ENCODE results near the gene UBE3D. TPM values are rescaled to one million over a fixed set of nuclear protein-coding genes. Genes with fewer than 3 reads are reported as not detected.

Gene UBE3D
- total RNA-seq, 1 experiment from 2014 or later, result 14.0 TPM

DNA sequence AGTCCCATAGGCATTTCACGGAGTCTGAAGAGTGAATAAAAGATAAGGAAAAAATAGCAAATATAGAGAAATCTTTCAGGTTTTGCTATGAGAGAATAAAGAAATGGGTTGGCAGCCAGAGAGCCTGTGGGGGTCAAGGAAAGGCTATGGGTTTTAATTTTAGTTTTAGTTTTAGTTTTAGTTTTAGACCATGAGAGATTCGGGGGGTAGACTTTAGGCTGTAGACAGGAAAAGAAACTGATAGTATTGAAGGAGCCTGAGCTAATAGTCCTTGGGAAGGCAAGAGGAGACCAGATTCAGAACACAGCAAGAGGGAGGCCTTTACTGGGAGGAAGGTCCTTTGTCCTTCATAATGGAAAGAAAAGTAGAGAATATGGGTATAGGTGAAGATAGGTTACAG, 21.1 kb upstream of the UBE3D start:
- DNase-seq (ENCODE audit: low spot score) (no peak), ATAC-seq (no peak)
- H3K4me3 Mint-ChIP-seq, result no peak overlapping the region
- H3K36me3 Mint-ChIP-seq, result no peaks in the 10 kb centered on the region
- no peaks in the 10 kb centered on the region for H3K27me3 Mint-ChIP-seq (ENCODE audit: low read depth)
- H3K27ac Mint-ChIP-seq, result no peak overlapping the region
- H3K9me3 Mint-ChIP-seq, result no peaks in the 10 kb centered on the region
- peaks cover 7% of the 10 kb centered on the region for H3K4me1 Mint-ChIP-seq
- POLR2A ChIA-PET, result no interaction called here
- TF ChIP-seq TCF7 (CRISPR knock-in tag; IDR thresholded peaks at IDR 0.05; ENCODE audit: low read depth), result no peak
- TF ChIP-seq SP1 (CRISPR knock-in tag; conservative IDR thresholded peaks at IDR 0.05), result no peak
- no peak for TF ChIP-seq JUN (CRISPR knock-in tag; IDR thresholded peaks at IDR 0.05)
- no peak for TF ChIP-seq KAT7 (CRISPR knock-in tag; IDR thresholded peaks at IDR 0.05; ENCODE audit: borderline replicate concordance)
- TF ChIP-seq, protein P1, sequence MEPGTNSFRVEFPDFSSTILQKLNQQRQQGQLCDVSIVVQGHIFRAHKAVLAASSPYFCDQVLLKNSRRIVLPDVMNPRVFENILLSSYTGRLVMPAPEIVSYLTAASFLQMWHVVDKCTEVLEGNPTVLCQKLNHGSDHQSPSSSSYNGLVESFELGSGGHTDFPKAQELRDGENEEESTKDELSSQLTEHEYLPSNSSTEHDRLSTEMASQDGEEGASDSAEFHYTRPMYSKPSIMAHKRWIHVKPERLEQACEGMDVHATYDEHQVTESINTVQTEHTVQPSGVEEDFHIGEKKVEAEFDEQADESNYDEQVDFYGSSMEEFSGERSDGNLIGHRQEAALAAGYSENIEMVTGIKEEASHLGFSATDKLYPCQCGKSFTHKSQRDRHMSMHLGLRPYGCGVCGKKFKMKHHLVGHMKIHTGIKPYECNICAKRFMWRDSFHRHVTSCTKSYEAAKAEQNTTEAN (CRISPR knock-in tag; IDR thresholded peaks at IDR 0.05), result no peak
- TF ChIP-seq ESRRA (CRISPR knock-in tag; IDR thresholded peaks at IDR 0.05; ENCODE audit: borderline replicate concordance), result no peak
- no peak for TF ChIP-seq SMAD4 (CRISPR knock-in tag; IDR thresholded peaks at IDR 0.05)
- no peak for TF ChIP-seq ZNF138 (CRISPR knock-in tag; conservative IDR thresholded peaks at IDR 0.05)
- CTCF ChIA-PET, result interaction anchor here (1.6 kb wide), 1 partner anchor 21 kb away, joined by 3 read pairs; the partner anchor contains the start of gene UBE3D

DNA sequence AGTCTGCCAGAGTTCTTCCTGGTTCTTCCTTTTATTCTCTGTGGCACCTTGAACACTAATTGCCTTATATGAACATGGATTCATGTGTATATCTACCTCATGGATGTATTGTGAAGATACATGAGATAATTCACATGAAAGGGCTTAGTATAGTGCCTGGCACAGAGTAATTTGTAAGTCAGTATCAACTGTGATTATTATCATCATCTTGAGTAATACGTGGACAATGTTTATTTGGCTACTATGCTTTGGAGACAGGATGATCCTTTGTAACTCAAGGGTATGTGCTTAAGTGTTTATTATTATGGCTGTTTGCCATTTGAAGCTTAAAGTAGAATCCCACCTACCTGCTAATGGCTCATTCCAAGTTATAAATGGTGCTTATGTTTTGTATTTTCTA, 17.8 kb upstream of the UBE3D start:
- TF ChIP-seq, protein P2, sequence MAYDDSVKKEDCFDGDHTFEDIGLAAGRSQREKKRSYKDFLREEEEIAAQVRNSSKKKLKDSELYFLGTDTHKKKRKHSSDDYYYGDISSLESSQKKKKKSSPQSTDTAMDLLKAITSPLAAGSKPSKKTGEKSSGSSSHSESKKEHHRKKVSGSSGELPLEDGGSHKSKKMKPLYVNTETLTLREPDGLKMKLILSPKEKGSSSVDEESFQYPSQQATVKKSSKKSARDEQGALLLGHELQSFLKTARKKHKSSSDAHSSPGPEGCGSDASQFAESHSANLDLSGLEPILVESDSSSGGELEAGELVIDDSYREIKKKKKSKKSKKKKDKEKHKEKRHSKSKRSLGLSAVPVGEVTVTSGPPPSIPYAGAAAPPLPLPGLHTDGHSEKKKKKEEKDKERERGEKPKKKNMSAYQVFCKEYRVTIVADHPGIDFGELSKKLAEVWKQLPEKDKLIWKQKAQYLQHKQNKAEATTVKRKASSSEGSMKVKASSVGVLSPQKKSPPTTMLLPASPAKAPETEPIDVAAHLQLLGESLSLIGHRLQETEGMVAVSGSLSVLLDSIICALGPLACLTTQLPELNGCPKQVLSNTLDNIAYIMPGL (CRISPR knock-in tag; IDR thresholded peaks at IDR 0.05), result no peak
- no peak for TF ChIP-seq TCF7 (CRISPR knock-in tag; IDR thresholded peaks at IDR 0.05; ENCODE audit: low read depth)
- TF ChIP-seq CREM (CRISPR knock-in tag; IDR thresholded peaks at IDR 0.05), result no peak
- TF ChIP-seq, protein P3, sequence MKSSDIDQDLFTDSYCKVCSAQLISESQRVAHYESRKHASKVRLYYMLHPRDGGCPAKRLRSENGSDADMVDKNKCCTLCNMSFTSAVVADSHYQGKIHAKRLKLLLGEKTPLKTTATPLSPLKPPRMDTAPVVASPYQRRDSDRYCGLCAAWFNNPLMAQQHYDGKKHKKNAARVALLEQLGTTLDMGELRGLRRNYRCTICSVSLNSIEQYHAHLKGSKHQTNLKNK (CRISPR knock-in tag; IDR thresholded peaks at IDR 0.05), result no peak
- no peak for TF ChIP-seq ZNF671 (CRISPR knock-in tag; IDR thresholded peaks at IDR 0.05)
- TF ChIP-seq ZNF423 (CRISPR knock-in tag; IDR thresholded peaks at IDR 0.05), result no peak
- no peak for TF ChIP-seq MXD4 (CRISPR knock-in tag; IDR thresholded peaks at IDR 0.05; ENCODE audit: borderline replicate concordance)
- TF ChIP-seq, protein P4, sequence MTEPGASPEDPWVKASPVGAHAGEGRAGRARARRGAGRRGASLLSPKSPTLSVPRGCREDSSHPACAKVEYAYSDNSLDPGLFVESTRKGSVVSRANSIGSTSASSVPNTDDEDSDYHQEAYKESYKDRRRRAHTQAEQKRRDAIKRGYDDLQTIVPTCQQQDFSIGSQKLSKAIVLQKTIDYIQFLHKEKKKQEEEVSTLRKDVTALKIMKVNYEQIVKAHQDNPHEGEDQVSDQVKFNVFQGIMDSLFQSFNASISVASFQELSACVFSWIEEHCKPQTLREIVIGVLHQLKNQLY (CRISPR knock-in tag; IDR thresholded peaks at IDR 0.05), result no peak
- TF ChIP-seq, protein P5, sequence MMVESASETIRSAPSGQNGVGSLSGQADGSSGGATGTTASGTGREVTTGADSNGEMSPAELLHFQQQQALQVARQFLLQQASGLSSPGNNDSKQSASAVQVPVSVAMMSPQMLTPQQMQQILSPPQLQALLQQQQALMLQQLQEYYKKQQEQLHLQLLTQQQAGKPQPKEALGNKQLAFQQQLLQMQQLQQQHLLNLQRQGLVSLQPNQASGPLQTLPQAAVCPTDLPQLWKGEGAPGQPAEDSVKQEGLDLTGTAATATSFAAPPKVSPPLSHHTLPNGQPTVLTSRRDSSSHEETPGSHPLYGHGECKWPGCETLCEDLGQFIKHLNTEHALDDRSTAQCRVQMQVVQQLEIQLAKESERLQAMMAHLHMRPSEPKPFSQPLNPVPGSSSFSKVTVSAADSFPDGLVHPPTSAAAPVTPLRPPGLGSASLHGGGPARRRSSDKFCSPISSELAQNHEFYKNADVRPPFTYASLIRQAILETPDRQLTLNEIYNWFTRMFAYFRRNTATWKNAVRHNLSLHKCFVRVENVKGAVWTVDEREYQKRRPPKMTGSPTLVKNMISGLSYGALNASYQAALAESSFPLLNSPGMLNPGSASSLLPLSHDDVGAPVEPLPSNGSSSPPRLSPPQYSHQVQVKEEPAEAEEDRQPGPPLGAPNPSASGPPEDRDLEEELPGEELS (CRISPR knock-in tag; IDR thresholded peaks at IDR 0.05), result no peak
- no peak for TF ChIP-seq RORB (CRISPR knock-in tag; IDR thresholded peaks at IDR 0.05)
- TF ChIP-seq NFE2L1 (CRISPR knock-in tag; IDR thresholded peaks at IDR 0.05), result no peak
- TF ChIP-seq ZNF396 (CRISPR knock-in tag; IDR thresholded peaks at IDR 0.05; ENCODE audit: borderline replicate concordance), result no peak
- TF ChIP-seq TEAD1 (CRISPR knock-in tag; IDR thresholded peaks at IDR 0.05), result no peak
- TF ChIP-seq KAT7 (CRISPR knock-in tag; IDR thresholded peaks at IDR 0.05; ENCODE audit: borderline replicate concordance), result no peak
- TF ChIP-seq, protein P6, sequence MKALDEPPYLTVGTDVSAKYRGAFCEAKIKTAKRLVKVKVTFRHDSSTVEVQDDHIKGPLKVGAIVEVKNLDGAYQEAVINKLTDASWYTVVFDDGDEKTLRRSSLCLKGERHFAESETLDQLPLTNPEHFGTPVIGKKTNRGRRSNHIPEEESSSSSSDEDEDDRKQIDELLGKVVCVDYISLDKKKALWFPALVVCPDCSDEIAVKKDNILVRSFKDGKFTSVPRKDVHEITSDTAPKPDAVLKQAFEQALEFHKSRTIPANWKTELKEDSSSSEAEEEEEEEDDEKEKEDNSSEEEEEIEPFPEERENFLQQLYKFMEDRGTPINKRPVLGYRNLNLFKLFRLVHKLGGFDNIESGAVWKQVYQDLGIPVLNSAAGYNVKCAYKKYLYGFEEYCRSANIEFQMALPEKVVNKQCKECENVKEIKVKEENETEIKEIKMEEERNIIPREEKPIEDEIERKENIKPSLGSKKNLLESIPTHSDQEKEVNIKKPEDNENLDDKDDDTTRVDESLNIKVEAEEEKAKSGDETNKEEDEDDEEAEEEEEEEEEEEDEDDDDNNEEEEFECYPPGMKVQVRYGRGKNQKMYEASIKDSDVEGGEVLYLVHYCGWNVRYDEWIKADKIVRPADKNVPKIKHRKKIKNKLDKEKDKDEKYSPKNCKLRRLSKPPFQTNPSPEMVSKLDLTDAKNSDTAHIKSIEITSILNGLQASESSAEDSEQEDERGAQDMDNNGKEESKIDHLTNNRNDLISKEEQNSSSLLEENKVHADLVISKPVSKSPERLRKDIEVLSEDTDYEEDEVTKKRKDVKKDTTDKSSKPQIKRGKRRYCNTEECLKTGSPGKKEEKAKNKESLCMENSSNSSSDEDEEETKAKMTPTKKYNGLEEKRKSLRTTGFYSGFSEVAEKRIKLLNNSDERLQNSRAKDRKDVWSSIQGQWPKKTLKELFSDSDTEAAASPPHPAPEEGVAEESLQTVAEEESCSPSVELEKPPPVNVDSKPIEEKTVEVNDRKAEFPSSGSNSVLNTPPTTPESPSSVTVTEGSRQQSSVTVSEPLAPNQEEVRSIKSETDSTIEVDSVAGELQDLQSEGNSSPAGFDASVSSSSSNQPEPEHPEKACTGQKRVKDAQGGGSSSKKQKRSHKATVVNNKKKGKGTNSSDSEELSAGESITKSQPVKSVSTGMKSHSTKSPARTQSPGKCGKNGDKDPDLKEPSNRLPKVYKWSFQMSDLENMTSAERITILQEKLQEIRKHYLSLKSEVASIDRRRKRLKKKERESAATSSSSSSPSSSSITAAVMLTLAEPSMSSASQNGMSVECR (CRISPR knock-in tag; IDR thresholded peaks at IDR 0.05; ENCODE audit: borderline replicate concordance), result no peak
- no peak for TF ChIP-seq JUN (CRISPR knock-in tag; IDR thresholded peaks at IDR 0.05)
- H3K4me1 Mint-ChIP-seq, result peaks cover 33% of the 10 kb centered on the region
- no peaks in the 10 kb centered on the region for H3K36me3 Mint-ChIP-seq
- POLR2A ChIA-PET, result no interaction called here
- CTCF ChIA-PET, result interaction anchor here (0.8 to 1.0 kb wide), 2 partner anchors 16 to 18 kb away, joined by 3 to 4 read pairs; partner anchors contain the start of genes DOP1A and UBE3D
- H3K9me3 Mint-ChIP-seq, result no peaks in the 10 kb centered on the region
- DNase-seq (ENCODE audit: low spot score) (no peak), ATAC-seq (no peak)
- H3K27me3 Mint-ChIP-seq (ENCODE audit: low read depth), result no peaks in the 10 kb centered on the region
- H3K27ac Mint-ChIP-seq, result no peak overlapping the region
- H3K4me3 Mint-ChIP-seq, result no peak overlapping the region
